Keratinocyte (primary cell): ENCODE results near the gene C18orf32.

ENCODE experiments used
- CTCF ChIP-seq, 3 experiments: IDR thresholded peaks in 1 of 3; conservative IDR thresholded peaks in 1 of 3; optimal IDR thresholded peaks in 1 of 3; 2 replicates in 2 of 3; 3 replicates in 1 of 3; pipeline versions ENCODE3 to v1.5.1; 2011; ENCODE audit warnings: low read length in 3 of 3, mild to moderate bottlenecking in 3 of 3, moderate library complexity in 2 of 3, control low read depth in 1 of 3, inconsistent platforms in 1 of 3; ENCODE audit not compliant: insufficient read depth in 2 of 3; ENCODE audit errors: extremely low read depth in 1 of 3
- EZH2 ChIP-seq: IDR thresholded peaks from one replicate; pipeline ENCODE4 v1.6.1; 2012; ENCODE audit warnings: inconsistent platforms, mild to moderate bottlenecking, low read length, moderate library complexity

DNA sequence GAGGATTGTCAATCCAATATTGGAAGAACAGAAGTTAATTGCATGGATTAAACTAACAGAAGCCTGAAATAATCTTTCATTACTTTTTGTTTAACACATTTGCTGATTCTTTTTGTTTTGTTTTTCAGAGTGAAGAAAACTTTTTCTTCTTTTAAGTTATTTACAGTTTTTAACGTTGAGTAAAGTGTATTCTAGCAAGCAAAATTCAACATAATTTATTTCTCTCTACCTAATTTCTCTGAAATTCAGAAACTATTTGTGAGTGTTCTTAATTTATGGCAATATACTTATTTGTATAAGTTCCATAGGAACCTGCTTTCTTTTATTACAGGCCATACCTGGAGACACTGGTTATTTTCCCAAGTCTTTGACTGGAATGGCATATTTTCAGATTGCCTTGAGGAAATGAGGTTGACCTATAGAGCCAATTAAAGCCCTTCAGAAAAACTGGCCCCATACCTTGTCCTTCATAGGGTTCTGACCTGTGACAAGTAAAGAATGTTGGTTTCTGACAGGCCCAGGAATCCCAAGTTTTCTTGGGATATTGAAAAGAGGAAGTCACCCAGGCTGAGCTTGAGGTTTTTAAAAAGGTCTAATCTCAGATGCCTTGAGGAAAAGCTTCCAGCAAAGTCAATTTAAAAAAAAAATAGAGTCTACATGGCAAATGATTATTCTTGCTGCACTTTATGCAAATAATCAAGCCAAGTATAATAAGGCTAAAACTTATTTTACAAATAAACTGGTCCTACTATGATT, 48.0 kb upstream of the C18orf32 start:
- TF ChIP-seq CTCF (optimal IDR thresholded peaks at IDR 0.05 in 1 of 3, IDR thresholded peaks at IDR 0.05 in 1 of 3, conservative IDR thresholded peaks at IDR 0.05 in 1 of 3; ENCODE audit: extremely low read depth in 1 of 3, insufficient read depth in 2 of 3, low read length in 3 of 3), result no peak
- TF ChIP-seq EZH2, result no peak
